ENCODE results near the gene TBPL1.
"Not testable (repeated sequence)": the region's sequence is repeated elsewhere in the genome, so short reads cannot be mapped to it uniquely, and the experiment has no call there.

TBPL1 gene

DNA sequence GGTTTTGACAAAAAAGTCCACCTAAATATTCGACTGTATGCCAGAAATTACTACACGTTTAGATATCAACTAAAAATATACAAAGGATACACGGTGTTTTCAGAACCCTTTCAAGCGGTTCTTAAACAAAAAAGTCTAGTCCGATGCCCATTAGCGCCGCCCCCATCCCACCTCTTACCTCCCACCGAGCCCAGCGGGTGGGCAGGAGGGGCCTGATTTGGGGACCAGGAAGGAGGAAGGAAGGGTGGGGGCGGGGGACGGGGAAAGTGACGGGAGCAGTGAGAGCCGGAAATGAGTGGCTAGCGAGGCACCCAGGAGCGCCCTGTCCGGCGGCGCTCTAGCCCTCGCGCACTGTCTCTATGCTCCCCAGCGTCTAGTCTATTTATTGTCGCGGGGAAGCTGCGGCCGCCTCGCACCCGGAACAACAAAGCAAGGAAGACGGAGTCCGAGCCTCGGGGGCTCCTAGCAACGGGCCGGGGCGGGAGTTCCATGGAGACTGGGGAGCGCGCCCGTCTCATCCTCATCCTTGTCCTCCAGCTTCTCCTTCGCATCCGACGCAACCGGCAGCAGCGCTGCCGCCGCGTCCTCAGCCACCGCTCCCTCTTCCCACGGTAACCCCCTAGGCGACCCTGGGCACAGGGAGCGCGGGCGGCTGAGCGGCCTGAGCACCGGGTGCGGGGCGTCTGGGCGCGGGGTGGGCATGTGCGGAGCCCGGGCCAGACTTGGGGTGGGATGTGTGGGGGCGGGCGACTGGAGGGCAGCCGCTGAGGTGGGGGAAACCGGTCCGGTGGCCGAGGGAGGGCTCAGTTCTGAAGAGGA is at the start of gene TBPL1:
TSS of gene TBPL1 (plus strand) at position 410 of the 819 bp plus-strand sequence. CDS start 26,902 bp downstream, outside the sequence.
- no peak for DNase-seq

DNA sequence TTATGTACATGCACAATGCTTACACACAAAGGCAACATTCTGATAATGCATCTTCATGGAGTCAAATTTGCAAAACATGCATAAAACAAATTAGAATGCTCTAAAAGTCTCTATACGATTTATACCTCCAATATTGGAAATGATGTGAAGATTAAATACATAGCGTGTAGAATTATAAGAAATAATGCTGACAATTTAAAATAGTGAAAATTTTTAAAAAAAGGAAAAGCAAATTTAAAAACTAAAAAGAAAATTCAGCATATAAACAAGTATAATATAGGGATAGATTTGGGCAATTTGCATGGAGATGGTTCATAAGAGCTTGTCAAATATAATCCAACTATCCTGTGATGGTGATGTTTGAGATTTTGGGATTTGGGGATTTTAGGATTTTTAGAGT is 49.2 kb upstream of the TBPL1 start:
- no peak for DNase-seq

DNA sequence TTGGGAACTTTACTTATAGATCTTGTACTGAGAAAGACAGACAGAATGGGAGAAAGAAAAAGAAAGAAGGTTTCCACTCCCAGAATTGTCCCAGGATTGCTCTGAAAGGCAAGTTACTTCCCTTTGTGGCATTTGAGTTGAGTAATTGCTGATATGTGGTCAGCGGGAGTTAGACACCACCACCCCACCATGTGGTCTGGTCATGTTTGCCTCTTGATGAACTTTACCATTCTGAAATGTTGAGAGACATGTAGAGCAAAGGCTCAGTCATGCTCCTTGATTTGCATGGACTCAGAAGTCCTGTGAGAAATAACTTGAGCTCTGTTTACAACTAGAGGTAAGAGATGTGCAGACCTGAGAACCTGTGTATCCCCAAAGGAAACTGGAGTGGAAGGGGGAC is 47.0 kb upstream of the TBPL1 start:
- DNase-seq: no peak

DNA sequence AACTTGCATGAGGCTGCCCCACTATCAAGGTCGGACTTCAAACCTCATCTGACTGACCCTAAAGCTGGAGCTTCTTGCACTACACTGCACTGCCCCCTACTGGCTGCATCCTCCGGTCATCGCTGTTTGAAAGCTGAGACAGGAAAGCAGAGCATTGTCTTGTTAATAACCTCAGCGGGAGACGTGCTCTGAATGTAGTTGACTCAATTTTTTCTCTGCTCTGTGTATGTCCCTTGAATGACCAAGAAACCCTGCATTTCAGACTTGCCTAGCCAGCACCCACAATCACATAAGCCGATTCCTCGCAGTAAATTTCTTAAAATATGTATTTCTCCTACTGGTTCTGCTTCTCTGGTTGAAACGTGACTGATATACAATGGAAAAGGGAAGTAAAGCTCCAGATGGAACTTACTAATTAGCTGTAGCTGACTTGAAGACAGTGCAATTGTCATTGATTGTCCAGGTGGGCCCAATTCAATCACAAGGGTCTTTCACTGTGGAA is 36.3 kb upstream of the TBPL1 start:
- no peak for DNase-seq

DNA sequence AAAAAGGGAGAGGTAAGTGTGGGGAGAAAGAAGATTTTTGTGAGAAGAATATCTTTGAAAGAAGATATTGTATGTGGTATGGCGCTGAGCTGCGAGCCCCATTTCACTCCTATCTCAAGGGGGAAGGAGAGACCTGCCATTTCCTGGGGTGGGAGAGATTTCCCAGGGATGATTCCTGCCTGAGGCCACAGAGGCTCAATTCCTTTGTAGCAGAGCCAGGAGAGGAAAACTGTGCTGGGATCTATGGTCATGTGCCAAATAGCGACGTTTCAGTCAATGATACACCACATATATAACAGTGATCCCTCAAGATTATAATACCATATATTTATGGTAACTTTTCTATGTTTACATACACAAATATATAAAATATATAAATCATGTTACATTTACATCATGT is 35.2 kb upstream of the TBPL1 start:
- no peak for DNase-seq

DNA sequence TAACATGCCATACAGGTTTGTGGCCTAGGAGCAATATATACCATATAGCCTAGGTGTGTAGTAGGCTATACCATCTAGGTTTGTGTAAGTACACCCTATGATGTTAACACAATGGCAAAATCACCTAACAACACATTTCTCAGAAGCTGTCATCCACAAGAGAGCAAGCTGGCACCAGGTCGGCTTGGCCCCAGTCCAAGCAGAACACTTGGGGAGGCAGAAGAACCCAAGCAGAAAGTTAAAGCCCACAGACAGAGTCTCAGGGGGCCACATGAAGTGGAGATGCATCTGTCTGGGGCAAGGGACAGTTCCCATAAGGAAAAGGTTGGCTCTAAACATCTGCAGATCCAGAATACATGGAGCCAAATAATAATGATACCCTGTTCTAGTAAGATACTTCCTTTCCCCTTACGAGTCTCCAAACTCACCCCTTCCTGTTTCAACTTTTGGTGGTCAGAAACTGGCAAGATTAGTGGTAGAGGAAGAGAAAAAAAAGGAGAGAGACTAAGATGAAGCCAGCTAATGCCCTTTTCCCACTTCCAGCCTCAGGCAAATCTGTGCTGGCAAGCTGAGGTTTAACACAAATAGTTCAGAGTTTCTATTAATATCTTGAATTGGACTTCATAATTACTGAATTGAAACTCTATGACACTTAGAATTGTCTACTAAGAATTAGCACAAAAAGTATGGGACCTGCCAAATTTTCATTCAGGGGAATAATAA is 34.7 kb upstream of the TBPL1 start:
- no peak for DNase-seq

DNA sequence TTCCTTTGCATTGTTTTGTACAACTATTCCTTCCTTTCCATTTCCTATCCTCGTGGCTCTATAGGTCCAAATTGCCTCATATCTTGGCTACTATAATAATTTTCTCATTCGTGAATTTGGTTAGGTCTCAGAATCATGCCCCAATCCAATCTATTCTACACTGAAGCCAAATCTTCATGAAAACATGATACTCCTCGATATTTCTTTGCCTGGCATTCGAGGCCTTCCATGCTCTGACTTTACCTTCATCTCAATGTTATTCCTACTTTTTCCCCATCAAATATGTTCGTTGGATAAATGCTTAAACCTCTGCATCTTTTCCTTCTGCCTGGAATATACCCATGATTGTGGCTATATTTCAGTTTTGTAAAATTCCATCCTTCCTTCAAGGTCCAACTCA is 33.7 kb upstream of the TBPL1 start:
- DNase-seq: no peak

DNA sequence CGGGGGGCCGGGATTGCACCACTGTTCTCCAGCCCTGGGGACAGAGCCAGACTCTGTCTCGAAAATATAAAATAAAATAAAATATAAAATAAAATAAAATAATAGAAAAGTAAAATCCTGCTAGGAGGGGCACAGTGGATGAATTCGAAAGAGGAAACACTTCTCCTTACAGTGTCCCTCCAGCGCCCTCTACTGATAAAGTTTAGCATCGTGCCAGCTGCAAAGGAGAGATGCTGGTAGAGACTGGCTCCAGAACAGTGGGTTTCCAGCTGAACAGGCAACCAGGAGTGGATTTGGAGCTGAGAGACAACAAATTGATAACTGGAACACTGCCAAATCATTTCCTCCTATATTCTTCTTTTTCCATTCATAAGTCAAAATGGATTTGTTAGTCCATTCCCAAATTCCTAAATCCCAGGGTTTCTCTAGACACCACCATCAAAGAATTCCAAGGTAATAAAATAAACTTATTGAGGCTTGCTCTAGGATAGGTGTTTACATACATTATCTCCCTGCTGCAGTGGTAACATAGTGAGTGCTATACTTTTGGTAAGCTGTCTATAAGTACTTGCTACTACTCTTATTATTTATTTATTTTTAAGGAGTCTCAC is 31.7 kb upstream of the TBPL1 start:
- DNase-seq: no peak

DNA sequence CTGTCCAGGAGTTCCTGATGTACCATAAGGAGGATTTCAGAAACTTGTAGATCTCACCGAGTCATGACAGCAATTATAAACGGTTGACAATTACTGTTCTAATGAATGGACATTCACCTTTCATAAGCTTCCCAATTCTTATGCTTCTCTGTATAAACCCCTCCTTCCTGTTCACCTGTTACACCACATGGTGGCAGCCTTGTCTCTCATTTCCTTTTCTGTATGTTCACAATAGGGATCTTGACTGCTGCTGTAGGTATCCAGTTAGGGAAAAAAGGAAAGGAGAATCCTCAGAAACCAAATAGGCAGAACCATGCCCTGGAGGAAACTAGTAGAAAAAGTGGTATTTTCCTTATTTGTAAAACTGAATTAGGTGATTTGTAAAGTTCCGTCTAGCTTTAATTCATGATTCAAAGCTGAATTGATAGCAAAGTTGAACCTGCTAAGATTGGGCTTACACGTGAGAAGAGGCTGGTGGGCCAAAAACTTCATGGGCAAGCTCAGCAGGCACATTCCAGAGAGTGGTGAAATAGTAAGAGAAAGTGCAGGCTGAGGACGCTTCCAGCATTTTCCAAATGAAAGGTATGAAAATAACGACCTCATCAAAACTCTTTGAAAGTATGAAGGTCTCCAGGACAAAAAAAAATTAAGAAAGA is 29.0 kb upstream of the TBPL1 start:
- no peak for DNase-seq

DNA sequence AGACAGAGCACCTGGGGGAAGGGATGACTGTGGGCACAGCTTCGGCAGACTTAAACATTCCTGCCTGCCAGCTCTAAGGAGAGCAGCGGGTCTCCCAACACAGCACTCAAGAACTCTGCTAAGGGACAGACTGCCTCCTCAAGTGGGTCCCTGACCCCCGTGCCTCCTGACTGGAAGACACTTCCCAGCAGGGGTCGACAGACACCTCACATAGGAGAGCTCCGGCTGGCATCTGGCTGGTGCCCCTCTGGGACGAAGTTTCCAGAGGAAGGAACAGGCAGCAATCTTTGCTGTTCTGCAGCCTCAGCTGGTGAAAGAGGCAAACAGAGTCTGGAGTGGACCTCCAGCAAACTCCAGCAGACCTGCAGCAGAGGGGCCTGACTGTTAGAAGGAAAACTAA is 21.8 kb upstream of the TBPL1 start:
- DNase-seq: not testable (repeated sequence)

DNA sequence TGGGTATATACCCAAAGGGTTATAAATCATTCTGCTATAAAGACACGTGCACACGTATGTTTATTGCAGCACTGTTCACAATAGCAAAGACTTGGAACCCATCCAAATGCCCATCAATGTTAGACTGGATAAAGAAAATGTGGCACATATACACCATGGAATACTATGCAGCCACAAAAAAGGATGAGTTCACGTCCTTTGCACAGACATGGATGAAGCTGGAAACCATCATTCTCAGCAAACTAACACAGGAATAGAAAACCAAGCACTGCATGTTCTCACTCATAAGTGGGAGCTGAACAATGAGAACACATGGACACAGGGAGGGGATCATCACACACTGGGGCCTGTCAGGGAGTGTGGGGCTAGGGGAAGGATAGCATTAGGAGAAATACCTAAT is 16.7 kb upstream of the TBPL1 start:
- not testable (repeated sequence) for DNase-seq

DNA sequence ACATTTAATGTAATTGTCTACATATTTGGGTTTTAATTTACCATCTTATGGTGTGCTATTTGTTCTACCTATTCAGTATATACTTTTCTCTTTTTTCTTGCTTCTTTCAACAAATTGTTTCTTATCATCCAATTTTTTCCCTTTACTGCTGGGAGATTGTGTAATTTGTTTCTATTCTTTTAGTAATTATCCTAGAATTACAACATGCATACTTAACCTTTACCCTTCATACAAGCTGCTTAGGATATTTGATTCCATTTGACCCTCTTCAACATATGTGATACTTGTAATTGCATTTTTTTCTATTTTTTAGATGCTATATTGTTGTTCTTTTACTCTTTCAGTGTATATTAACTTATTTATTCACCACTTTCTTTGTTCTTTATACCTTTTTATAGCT is 15.1 kb upstream of the TBPL1 start:
- no peak for DNase-seq

DNA sequence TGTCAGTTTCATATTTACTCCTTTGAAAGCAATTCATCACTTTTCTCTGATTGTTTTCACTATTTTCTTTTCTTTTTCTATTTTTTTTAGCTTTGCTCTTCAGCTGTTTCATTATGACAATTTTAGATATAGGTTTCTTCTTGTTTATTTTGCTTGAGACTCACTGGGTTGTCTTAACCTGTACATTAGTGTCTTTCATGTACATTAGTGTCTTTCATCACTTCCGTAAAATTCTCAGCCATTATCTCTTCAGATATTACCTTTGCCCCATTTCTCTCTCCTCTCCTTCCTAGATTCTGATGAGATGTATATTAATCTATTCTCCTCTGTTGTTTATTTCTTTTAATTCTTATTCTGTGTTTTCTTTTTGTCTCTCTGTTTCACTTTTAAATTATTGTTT is 14.5 kb upstream of the TBPL1 start:
- DNase-seq: no peak

DNA sequence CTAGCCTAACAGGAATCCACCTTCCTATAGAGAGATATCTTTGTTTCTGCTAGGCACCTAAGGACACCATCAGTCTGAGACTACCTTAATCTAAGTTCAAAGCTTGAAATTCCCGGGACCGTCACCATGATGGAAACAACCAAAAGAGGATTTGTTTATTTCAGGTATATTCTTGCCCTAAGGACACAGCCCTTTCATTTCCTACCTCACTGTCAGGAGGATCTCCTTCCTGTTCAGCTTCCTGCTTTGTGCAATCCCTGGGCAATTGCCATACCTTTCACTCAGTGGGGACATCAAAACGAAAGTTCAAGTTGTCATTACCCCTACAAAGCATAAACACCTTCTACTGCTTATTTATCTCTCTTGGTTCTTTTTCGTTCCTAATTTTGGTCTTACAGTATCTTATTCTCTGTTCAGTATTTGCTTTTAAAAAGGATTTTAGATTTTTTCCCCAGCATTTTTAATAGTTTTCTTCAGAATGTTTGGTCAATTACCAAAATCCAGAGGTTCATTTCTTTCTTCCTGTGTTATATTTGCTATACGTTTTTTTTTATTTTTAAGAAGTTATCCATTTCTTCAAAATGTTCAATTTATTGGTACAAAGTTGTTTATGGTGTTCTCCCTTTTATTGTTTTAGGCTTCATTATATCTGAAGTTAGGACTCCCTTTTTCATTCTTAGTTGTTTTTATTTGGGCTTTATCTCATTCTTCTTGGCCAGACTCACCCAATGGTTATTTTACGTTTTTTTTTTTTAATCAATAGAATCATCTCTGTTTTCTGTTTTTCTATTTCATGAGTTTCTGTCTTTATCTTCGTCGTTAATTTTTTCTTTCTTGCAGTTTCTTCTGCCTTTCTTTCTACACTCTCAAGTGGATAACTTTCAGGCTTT is 13.0 kb upstream of the TBPL1 start:
- no peak for DNase-seq

DNA sequence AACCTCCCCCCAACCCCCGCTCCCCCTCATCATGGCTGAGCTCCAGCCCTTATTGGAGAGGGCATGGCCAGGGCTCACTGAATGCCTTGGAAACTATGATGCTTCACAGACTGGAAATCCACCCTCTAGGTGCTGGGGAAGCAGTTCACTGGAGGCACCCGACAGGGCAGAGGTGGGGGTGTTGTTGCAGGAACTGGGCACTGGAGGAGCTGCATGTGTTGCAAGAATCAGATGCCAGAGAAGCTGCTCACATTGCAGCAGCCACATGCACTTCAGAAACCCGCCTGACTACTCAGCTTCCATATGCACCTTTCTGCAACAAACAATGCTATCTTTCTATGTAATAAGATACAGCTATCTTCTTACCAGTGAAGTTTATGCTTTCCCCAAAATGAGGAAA is 7.9 kb upstream of the TBPL1 start:
- DNase-seq: no peak

DNA sequence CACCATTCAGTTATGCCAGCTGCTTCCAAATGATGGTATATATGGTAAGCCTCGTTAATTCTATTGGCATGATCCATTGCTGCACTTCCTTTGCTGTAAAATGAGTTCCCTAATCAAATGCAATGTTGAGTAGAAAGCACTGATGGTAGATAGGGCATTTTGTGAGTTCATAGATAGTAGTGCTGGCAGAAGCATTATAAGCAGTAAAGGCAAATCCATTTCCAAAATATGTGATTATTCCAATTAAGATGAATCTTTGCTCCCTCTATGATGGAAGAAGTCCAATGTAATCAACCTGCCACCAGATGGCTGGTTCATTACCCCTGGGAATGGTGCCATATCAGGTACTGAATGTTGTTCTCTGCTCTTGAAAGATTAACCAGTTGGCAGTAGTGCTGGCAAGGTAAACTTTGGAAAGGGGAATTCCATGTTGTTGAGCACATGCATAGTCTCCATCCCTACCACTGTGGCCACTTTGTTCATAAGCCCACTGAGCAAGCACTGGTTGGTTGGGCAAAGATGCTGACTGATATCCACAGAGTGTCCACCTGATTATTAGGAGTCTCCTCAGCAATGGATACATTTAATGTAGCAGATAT is 5.6 kb upstream of the TBPL1 start:
- DNase-seq: no peak

DNA sequence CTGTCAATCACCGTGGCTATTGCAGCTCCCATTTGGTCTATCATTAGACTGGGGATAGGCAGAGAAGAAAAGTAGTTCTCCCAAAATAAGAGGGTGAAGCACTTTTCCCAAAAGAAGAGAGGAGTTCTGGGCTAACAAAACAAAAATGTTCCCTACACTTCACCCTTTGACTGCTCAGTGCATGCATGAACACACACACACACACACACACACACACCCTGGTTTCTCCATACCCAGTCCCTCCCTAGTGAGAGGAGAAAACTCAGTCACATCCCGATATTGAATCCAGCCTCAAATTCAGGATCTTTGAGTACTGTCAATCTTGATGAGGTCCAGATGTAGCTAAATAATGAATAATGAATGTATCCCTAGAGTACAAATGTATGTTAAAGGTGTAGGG is 4.6 kb upstream of the TBPL1 start:
- no peak for DNase-seq

DNA sequence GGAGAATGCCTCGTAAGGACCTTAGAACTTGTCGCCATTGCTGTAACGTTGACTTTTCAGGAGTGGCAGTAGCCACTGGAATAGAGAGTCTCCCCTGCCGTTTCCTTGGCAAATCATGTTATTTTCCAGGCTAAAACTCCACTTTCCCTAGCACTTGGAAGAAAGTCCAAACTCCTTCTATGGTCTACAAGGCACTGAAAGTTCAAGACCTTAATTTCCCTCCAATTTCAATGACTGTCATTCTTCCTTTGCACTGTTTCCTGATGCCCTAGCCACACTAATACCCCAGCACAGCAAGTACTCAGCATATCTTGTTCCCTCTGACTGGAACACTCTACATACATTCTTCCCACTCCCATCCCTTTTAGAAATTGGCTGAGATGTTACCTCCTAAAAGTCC is 1.8 kb upstream of the TBPL1 start:
- DNase-seq: no peak

DNA sequence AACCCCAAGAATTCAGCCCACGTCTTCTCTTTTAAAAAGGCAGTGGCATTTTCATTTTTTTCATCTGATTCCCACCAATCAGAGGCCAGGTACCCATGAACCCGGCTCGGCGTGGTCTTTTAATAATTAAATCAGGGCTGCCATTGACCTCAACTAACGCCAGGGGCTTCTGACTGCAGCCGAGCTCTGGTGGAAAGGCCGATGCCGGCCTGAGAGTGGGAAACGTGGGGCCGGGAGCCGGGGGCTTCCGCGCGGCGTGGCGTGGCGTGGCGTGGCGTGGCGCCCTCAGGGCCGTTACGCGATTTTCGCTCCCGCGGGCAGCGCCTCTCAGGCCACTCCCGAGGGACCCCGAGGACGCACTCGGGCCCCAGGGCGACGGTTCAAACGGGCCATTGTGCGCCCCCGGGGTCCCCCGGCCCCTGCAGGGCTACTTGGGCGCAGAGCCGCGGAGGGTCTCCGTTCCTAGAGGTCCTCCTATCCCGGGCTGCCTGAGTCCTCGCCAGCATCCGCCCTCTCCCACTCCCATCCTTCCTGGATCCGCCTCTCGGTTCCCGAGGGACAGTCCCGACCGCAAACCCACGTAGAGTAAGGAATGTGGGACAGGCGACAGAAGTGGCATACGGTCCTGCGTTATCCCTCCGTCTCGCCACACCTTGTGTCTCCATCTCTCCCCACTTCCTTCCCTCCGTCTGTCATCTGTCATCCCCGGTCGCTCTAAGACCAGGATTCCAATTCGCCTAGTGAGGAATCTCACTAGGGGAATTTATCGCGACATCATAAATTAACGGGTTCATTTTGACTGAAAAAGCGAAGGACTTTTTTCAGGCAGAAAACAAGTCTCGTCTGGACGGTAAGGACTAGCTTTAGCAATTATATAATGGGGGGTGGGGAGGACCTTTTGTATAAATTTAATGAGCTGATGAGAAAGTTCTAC is 876 bp upstream of the TBPL1 start:
- DNase-seq: no peak

DNA sequence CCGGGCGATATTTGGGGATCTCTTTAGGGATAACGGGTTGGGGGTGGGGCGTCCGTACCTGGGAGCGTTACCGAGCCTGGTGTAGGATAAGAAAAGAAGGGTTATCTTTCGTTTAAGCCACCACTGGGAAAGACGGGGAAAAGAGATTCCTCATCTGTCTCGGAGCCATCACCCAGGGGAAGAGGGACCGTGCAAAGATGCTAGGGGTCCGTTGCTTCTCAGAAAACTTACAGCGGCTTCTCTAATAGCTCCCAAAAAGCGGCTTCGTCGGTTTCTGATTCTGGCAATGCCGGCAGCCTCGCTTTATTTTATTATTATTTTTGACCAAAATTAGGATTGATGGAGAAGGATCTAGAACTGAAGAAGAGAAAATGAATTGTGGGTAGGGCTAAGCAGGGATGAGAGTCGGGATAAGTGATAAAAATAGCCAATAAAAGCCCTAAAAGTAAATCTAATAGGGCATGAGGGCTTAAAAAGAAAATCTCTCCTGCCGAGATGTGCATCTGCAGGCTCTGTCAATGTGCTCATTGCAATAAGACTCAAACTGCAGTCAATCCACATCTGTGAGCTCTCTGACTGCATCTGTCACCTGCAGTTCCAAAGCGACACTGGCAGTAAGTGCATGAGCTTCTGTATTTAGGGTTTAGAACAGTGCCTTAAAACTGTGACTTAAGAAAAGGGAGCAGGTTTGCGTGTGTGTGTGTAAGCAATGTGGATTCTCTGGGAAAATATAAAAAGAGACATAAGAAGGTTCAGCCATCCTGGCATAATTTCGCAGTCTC is 801 bp downstream of the TBPL1 start:
- DNase-seq: no peak
